DMS53 (cell line): ENCODE results near the gene COL11A1.
"Not testable (repeated sequence)": the region's sequence is repeated elsewhere in the genome, so short reads cannot be mapped to it uniquely, and the experiment has no call there.

Experiments
- DNase-seq: peaks from one replicate; lab custom pipeline; 2025; lab: John Stamatoyannopoulos, UW

The COL11A1 gene

GRCh38 chr1:103084181-103084580, 24.1 kb downstream of the COL11A1 start:
- no peak for DNase-seq

- no peak for DNase-seq
Measured at GRCh38 chr1:103075316-103076000, 32.9 kb downstream of the COL11A1 start.

DNA sequence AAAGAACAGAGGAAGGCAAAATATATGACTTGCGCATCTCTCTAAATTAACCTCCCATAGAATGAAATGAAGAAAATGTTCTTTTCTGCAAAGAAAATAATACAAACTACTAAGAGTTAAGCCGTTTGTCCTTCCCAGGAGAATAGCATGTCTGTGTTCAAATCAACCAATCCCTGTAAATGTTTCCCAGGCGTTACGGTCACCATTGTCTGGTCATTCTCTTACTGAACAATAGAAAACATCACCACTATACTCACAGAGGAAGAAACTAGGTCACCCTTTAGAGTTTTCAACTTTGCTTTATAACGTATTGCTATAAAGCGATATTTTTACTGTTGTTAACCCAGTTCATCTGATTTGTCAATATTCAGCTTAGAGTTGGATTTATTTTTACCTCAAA, 34.1 kb downstream of the COL11A1 start:
- DNase-seq, result no peak

- DNase-seq, result peak; percentile 39
Measured at GRCh38 chr1:103069201-103069600, 39.1 kb downstream of the COL11A1 start.

DNA sequence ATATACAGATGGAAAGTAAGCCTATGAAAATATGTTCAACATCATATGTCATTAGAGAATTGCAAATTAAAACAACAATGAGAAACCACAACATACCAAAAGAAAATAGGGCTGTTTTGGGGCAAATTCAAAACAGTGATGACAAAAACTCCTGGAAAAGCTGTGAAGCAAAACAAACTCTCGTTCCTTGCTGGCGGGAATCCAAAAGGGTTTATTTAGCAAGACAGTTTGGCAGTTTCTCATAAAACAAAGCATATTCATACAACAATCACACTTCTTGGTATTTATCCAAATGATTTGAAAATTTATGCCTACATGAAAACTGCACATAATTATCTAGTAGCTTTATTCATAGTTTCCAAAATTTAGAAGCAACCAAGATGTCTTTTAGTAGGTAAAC, 44.4 kb downstream of the COL11A1 start:
- no peak for DNase-seq

GRCh38 chr1:103058391-103058790, 49.9 kb downstream of the COL11A1 start:
- peak; percentile 93 for DNase-seq

DNA sequence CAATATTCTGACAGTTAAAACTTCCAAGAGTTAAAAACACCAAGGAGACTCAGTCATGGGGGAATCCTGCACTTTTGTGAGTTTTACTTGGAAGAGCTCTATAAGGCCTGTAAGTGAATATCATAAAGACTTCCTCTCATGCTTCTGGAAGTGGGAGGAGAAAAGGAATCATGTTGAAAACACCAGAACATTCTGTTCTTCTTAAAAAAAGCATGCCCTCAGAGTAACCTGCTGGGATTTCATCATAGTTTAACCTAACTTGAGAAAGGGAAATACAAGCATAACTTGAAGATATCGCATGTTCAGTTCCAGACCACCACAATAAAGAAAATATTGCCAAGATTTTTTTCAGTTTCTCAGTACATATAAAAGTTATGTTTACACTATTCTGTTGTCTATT, 51.9 kb downstream of the COL11A1 start:
- no peak for DNase-seq

DNA sequence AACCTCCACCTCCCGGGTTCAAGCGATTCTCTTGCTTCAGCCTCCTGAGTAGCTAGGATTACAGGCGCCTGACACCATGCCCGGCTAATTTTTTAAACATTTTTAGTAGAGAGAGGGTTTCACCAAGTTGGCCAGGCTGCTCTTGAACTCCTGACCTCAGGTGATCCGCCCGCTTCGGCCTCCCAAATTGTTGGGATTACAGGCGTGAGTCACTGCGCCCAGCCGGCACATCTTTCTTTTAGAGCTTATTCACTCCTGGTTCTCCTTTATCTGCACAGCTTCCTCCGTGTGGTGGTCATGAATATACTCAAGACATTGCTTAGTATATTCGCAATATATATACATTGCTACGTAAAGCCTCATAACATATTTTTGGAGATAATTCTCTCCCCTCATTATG, 80.2 kb downstream of the COL11A1 start:
- DNase-seq, result not testable (repeated sequence)

GRCh38 chr1:103025858-103026409, 82.4 kb downstream of the COL11A1 start:
- no peak for DNase-seq

- DNase-seq, result no peak
Measured at GRCh38 chr1:103024051-103024450, 84.3 kb downstream of the COL11A1 start.

GRCh38 chr1:103002005-103002404, 106.3 kb downstream of the COL11A1 start:
- no peak for DNase-seq

GRCh38 chr1:102978874-102979273, 129.4 kb downstream of the COL11A1 start:
- no peak for DNase-seq

DNA sequence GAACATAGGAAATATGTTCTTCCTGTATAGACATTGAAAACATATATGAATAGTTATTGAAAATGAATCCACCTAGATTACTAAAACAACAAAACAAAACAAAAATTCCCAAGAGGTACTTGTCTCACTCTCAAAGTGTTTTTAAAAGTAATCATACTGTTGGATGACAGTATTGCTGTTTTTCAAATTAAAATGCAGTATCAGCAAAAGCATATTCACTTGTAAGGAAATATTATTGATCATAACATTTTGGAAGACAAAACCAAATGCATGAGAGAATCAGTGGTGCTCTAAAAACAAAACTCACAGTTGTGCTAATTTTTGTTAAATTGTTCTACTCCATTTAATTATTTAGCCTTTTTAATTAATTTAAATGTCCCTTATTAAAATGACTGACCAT, 131.0 kb downstream of the COL11A1 start:
- no peak for DNase-seq

GRCh38 chr1:102970496-102971078, 137.7 kb downstream of the COL11A1 start:
- DNase-seq, result peak; percentile 94

DNA sequence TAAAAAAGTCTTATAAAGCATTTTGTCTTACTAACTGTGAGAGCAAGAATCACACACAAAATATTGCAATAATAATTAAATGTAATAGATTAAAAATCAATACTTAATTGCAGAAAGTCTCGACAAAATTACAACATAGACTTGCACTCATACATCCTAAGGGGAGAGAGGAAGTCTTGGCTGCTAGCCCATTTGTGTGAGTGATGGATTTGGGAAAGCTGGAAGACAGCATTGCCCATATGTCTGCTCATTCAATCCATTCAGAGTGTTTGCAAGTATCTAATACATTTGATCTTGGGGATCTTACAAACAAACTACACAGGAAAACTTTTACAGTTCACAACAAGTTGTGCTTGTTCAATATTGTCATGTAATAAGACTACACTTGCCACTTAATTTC, 140.5 kb downstream of the COL11A1 start:
- no peak for DNase-seq

DNA sequence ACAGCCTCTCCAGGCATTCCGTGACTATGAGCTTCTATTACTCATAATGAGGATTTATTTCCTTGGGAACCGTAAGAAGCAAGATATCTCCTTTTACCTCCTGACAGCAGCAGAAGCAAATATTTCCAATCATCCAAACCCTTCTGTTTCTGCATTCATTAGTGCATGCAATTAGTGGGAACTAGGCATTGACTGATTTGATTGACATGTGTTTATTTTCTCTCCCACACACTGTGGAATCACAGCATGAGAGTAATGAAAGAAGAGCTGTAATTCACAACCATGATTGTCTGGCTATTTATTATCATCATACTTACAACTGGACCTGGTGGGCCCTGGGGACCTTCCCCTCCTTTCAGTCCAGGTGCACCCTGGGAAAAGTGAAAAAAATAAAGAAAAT, 146.8 kb downstream of the COL11A1 start:
- DNase-seq, result no peak

- no peak for DNase-seq
Measured at GRCh38 chr1:102954576-102954975, 153.7 kb downstream of the COL11A1 start.

GRCh38 chr1:102952400-102952799, 155.9 kb downstream of the COL11A1 start:
- no peak for DNase-seq

GRCh38 chr1:102942324-102942723, 166.0 kb downstream of the COL11A1 start:
- no peak for DNase-seq

DNA sequence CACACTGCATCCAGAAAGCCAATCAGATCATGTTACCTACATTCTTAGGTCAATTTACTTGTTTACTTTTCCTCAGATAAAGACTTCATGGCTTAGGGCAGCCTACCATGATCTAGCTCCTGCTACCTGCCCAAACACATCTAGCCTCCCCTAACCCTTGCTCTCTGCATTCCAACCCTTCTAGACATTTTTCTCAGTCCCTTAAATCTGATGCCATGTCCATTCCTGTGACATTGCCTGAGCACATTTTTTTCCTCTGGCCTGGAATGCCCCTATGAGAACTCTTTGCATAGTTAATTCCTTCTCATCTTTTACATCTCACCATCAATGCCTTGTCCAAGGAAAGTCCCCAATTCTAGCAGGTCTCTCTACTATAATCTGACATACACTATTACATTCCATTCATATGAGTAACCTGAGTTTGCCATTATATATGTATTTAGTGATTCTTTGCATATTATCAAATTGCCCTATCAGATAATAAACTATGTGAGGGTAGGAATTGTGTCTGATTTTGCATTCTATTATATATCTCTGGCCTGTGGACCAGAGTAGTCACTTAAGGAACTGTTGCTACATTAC, 166.9 kb downstream of the COL11A1 start:
- peak; percentile 17 for DNase-seq

GRCh38 chr1:102937401-102937800, 170.9 kb downstream of the COL11A1 start:
- DNase-seq, result no peak

DNA sequence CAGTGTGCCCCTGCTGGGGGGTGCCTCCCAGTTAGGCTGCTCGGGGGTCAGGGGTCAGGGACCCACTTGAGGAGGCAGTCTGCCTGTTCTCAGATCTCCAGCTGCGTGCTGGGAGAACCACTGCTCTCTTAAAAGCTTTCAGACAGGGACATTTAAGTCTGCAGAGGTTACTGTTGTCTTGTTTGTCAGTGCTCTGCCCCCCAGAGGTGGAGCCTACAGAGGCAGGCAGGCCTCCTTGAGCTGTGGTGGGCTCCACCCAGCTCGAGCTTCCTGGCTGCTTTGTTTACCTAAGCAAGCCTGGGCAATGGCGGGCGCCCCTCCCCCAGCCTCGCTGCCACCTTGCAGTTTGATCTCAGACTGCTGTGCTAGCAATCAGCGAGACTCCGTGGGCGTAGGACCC, 175.0 kb downstream of the COL11A1 start:
- DNase-seq, result peak; percentile 80

GRCh38 chr1:102919659-102920058, 188.7 kb downstream of the COL11A1 start:
- DNase-seq, result no peak
